Natural killer cell (primary cell): ENCODE data around the gene PDIA6. TPM values are rescaled to one million over a fixed set of nuclear protein-coding genes. Genes with fewer than 3 reads are reported as not detected.

ENCODE experiments used
- ATAC-seq, 3 donors: fragments of 150-1000 bp in 2 of 3; fragments of 200-7000 bp in 1 of 3; cut with Tn5 transposase; 1 replicate in 1 of 3; 2 replicates in 2 of 3; pipeline ENCODE4 v1.10.0; 2021; ENCODE audit warnings: mild to moderate bottlenecking in 2 of 3, moderate library complexity in 2 of 3
- DNase-seq, 2 donors: peaks; one replicate each; pipeline versions ENCODE4 v3.0.0 to v3.0.0-alpha.2; 2013 to 2021; ENCODE audit warnings: mixed read lengths in 1 of 2
- H3K27ac ChIP-seq: one replicate; pipeline ENCODE4 v1.5.1; 2013; ENCODE audit warnings: mild to moderate bottlenecking, low read length
- H3K27me3 ChIP-seq: one replicate; pipeline ENCODE4 v1.6.1; 2013; ENCODE audit warnings: low read length; ENCODE audit not compliant: control insufficient read depth, insufficient read depth
- H3K36me3 ChIP-seq: one replicate; pipeline ENCODE4 v1.6.1; 2013; ENCODE audit warnings: low read length; ENCODE audit not compliant: control insufficient read depth, insufficient read depth
- H3K4me1 ChIP-seq: one replicate; pipeline ENCODE4 v1.6.1; 2013; ENCODE audit warnings: low read length; ENCODE audit not compliant: control insufficient read depth, insufficient read depth
- H3K4me3 ChIP-seq: one replicate; pipeline ENCODE4 v1.5.1; 2013; ENCODE audit warnings: low read length
- H3K9me3 ChIP-seq: one replicate; pipeline ENCODE4 v1.6.1; 2013; ENCODE audit warnings: low read length; ENCODE audit not compliant: control insufficient read depth, insufficient read depth
- H3K27ac Mint-ChIP-seq, 2 donors: one replicate each; pipeline ENCODE4 v1.8.0; 2022; ENCODE audit warnings: mild to moderate bottlenecking in 2 of 2, mixed read lengths in 2 of 2, moderate library complexity in 1 of 2
- H3K27me3 Mint-ChIP-seq, 2 donors: one replicate each; pipeline ENCODE4 v1.8.0; 2022; ENCODE audit warnings: low read depth in 2 of 2, mixed read lengths in 2 of 2
- H3K36me3 Mint-ChIP-seq: one replicate; pipeline ENCODE4 v1.8.0; 2022; ENCODE audit warnings: mixed read lengths
- H3K4me1 Mint-ChIP-seq, 2 donors: one replicate each; pipeline ENCODE4 v1.8.0; 2022; ENCODE audit warnings: mixed read lengths in 2 of 2
- H3K4me3 Mint-ChIP-seq: one replicate; pipeline ENCODE4 v1.8.0; 2022; ENCODE audit warnings: mild to moderate bottlenecking, moderate library complexity, mixed read lengths
- H3K9me3 Mint-ChIP-seq, 2 donors: one replicate each; pipeline ENCODE4 v1.8.0; 2022; ENCODE audit warnings: mixed read lengths in 2 of 2
- CTCF ChIP-seq: fragments of 200-600 bp; IDR thresholded peaks from one replicate; pipeline ENCODE4 v1.8.0; 2022; ENCODE audit warnings: antibody characterized with exemption
- WGBS: methylation state at CpG from one replicate; pipeline ENCODE4 v1.1.7; 2013; ENCODE audit warnings: missing lambda C conversion rate; ENCODE audit not compliant: insufficient coverage; 5-methylcytosine and 5-hydroxymethylcytosine counted together
- intact Hi-C: fragments of 100-400 bp; cut with micrococcal nuclease; formaldehyde crosslinking; loops from one replicate; pipeline ENCODE4 v1.14.2; 2022
- total RNA-seq, 4 donors: library from RNA; stranded (reverse); fragments of 120-200 nt in 1 of 4; gene quantifications; one replicate each; pipeline versions ENCODE4 v1.2.3 to v1.2.4, GENCODE V29; 2013 to 2022

Gene PDIA6
- total RNA-seq, 3 donors from 2014 or later (not counting 1 experiment from before 2014, with no cell fraction given) = 57.4 to 81.2 (median 58.7) TPM

- no peaks in the 10 kb centered on the region for H3K9me3 Mint-ChIP-seq
- 91% methylated on average over 27 of the region's 27 CpGs for WGBS
- no peak overlapping the region for H3K27ac Mint-ChIP-seq
- H3K36me3 ChIP-seq = peaks cover 30% of the 10 kb centered on the region
- H3K27me3 ChIP-seq = no peaks in the 10 kb centered on the region
- no peaks in the 10 kb centered on the region for H3K4me1 ChIP-seq
- DNase-seq (no peak), ATAC-seq (no peak)
- H3K36me3 Mint-ChIP-seq = no peaks in the 10 kb centered on the region
- H3K4me3 ChIP-seq = no peak overlapping the region
- H3K9me3 ChIP-seq = no peaks in the 10 kb centered on the region
- H3K4me1 Mint-ChIP-seq = no peaks in the 10 kb centered on the region
- TF ChIP-seq CTCF = no peak
- intact Hi-C loops = no loop called here
- no peak overlapping the region for H3K27ac ChIP-seq
- no peak overlapping the region for H3K4me3 Mint-ChIP-seq
- no peaks in the 10 kb centered on the region for H3K27me3 Mint-ChIP-seq
These were observed 34.5 kb downstream of the PDIA6 start for GRCh38 chr2:10777842-10778723.

GRCh38 chr2:10777111-10777841, 35.3 kb downstream of the PDIA6 start:
- 96% methylated on average over 26 of the region's 26 CpGs for WGBS
- H3K4me1 ChIP-seq = no peaks in the 10 kb centered on the region
- H3K27me3 Mint-ChIP-seq = no peaks in the 10 kb centered on the region
- no peaks in the 10 kb centered on the region for H3K4me1 Mint-ChIP-seq
- no peak for DNase-seq
- intact Hi-C loops = no loop called here
- no peak overlapping the region for H3K4me3 ChIP-seq
- no peaks in the 10 kb centered on the region for H3K9me3 Mint-ChIP-seq
- H3K9me3 ChIP-seq = no peaks in the 10 kb centered on the region
- ATAC-seq = no peak
- no peak overlapping the region for H3K27ac Mint-ChIP-seq
- peaks cover 26% of the 10 kb centered on the region for H3K36me3 ChIP-seq
- H3K27ac ChIP-seq = no peak overlapping the region
- no peaks in the 10 kb centered on the region for H3K27me3 ChIP-seq
- no peak for TF ChIP-seq CTCF
- H3K4me3 Mint-ChIP-seq = no peak overlapping the region
- no peaks in the 10 kb centered on the region for H3K36me3 Mint-ChIP-seq

- intact Hi-C loops = no loop called here
- Mint-ChIP-seq H3K27ac (no peak overlapping the region), H3K9me3 (no peaks in the 10 kb centered on the region), H3K4me3 (no peak overlapping the region), H3K27me3 (no peaks in the 10 kb centered on the region), H3K4me1 (no peaks in the 10 kb centered on the region), H3K36me3 (no peaks in the 10 kb centered on the region)
- no peak overlapping the region for H3K4me3 ChIP-seq
- H3K36me3 ChIP-seq = peaks cover 18% of the 10 kb centered on the region
- TF ChIP-seq CTCF = no peak
- no peak overlapping the region for H3K27ac ChIP-seq
- no peaks in the 10 kb centered on the region for H3K4me1 ChIP-seq
- no peak for ATAC-seq
- no peaks in the 10 kb centered on the region for H3K9me3 ChIP-seq
- no peaks in the 10 kb centered on the region for H3K27me3 ChIP-seq
- no peak for DNase-seq
- WGBS = 86% methylated on average over 27 of the region's 27 CpGs
These were observed 36.2 kb downstream of the PDIA6 start for GRCh38 chr2:10776231-10776977.
